Measurements from ENCODE around the gene SEPTIN6.

The SEPTIN6 gene

GRCh38 chrX:119693040-119693995 is at the start of gene SEPTIN6:
TSS of gene SEPTIN6 (minus strand) at chrX:119693168. CDS start at chrX:119693105, 63 bp downstream.
- peak; percentile 87 for DNase-seq (ENCODE audit: extremely low spot score)
- TF ChIP-seq, protein P1, sequence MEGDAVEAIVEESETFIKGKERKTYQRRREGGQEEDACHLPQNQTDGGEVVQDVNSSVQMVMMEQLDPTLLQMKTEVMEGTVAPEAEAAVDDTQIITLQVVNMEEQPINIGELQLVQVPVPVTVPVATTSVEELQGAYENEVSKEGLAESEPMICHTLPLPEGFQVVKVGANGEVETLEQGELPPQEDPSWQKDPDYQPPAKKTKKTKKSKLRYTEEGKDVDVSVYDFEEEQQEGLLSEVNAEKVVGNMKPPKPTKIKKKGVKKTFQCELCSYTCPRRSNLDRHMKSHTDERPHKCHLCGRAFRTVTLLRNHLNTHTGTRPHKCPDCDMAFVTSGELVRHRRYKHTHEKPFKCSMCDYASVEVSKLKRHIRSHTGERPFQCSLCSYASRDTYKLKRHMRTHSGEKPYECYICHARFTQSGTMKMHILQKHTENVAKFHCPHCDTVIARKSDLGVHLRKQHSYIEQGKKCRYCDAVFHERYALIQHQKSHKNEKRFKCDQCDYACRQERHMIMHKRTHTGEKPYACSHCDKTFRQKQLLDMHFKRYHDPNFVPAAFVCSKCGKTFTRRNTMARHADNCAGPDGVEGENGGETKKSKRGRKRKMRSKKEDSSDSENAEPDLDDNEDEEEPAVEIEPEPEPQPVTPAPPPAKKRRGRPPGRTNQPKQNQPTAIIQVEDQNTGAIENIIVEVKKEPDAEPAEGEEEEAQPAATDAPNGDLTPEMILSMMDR (IDR thresholded peaks at IDR 0.05; ENCODE audit: control extremely low read depth, extremely low read depth, low read depth, missing control alignments) = no peak
- ChIA-PET POLR2A (interaction anchor here (0.6 to 1.5 kb wide), 5 partner anchors 11 to 98 kb away, joined by 4 to 7 read pairs (median 5); partner anchors contain the start of gene RPL39), CTCF (interaction anchor here (1.1 to 2.6 kb wide), 9 partner anchors 8 to 91 kb away, joined by 3 to 11 read pairs (median 5); no protein-coding TSS in a partner anchor)

DNA sequence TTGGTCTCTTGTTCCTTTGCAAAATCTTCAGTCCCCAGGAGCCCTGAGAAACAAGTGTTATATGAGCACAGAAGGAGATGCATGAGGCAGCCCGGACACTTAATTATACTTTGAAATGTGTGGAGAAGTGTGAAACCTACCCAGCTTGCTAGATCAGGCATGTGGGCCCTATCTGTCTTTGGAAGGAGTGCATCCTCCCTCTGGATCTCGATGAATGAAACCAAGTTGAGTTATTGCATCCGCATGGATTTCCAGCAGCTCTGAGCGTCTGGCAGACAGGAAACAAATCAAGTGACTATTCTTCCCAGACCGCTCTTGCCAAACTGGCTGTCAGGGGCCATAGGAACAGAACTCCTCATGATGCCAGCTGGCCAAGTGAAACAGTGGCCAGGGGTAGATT is 45.8 kb upstream of the SEPTIN6 start:
- no peak for DNase-seq (ENCODE audit: extremely low spot score)
- TF ChIP-seq, protein P1 (IDR thresholded peaks at IDR 0.05; ENCODE audit: control extremely low read depth, extremely low read depth, low read depth, missing control alignments) = no peak
- ChIA-PET POLR2A (no interaction called here), CTCF (interaction anchor here (1.2 kb wide), 1 partner anchor 10 kb away, joined by 3 read pairs; no protein-coding TSS in a partner anchor)

- DNase-seq (ENCODE audit: extremely low spot score) = no peak
- TF ChIP-seq, protein P1 (IDR thresholded peaks at IDR 0.05; ENCODE audit: control extremely low read depth, extremely low read depth, low read depth, missing control alignments) = no peak
- ChIA-PET POLR2A (interaction anchor here (0.6 kb wide), 1 partner anchor 151 kb away, joined by 3 read pairs; no protein-coding TSS in a partner anchor), CTCF (interaction anchor here (1.0 to 2.9 kb wide), 2 partner anchors 18 to 37 kb away, joined by 4 to 10 read pairs; no protein-coding TSS in a partner anchor)
Observed at GRCh38 chrX:119736206-119736764, 43.3 kb upstream of the SEPTIN6 start.

- DNase-seq (ENCODE audit: extremely low spot score) = no peak
- TF ChIP-seq, protein P1 (IDR thresholded peaks at IDR 0.05; ENCODE audit: control extremely low read depth, extremely low read depth, low read depth, missing control alignments) = no peak
- CTCF ChIA-PET = interaction anchor here (1.0 to 2.9 kb wide), 4 partner anchors 8 to 36 kb away, joined by 3 to 10 read pairs (median 4); no protein-coding TSS in a partner anchor
- POLR2A ChIA-PET = interaction anchor here (0.6 kb wide), 2 partner anchors 130 to 150 kb away, joined by 3 read pairs; no protein-coding TSS in a partner anchor
Observed at GRCh38 chrX:119735467-119735866, 42.5 kb upstream of the SEPTIN6 start.

DNA sequence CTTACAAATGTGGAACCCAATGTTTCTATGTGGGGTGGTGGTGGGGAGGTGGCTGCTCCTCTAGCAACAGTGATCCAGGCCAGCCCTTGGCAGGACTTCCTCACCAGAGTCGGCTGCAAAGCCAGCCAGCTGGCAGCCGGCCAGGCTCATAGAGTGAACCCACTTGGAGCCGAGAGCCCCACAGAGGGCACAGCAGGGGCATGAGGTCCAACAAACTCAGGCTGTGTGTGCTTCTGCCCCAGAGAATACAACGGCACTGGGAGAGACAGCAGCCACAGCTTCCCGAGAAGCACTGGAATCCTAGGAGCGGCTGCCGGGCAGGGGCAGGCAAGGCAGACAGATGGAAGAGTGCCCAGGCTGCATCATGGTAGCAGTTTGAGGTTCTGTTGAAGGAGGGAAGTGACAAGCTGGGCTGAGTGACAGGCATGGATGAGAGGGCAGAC is 42.0 kb upstream of the SEPTIN6 start:
- POLR2A ChIA-PET = no interaction called here
- TF ChIP-seq, protein P1 (IDR thresholded peaks at IDR 0.05; ENCODE audit: control extremely low read depth, extremely low read depth, low read depth, missing control alignments) = no peak
- no peak for DNase-seq (ENCODE audit: extremely low spot score)
- CTCF ChIA-PET = interaction anchor here (1.2 to 2.9 kb wide), 3 partner anchors 9 to 19 kb away, joined by 3 to 10 read pairs (median 3); no protein-coding TSS in a partner anchor
